Dendritic cell treated with granulocyte-macrophage colony-stimulating factor and Interleukin-4, amounts not matched to agents 40 ng/mL and 50 ng/mL, for 4 days (primary cell): Measurements from ENCODE around the gene DDC.

ENCODE experiments used
- H3K27ac Mint-ChIP-seq: one replicate; pipeline ENCODE4 v1.8.0; 2022; ENCODE audit warnings: mild to moderate bottlenecking, mixed read lengths
- H3K27me3 Mint-ChIP-seq: one replicate; pipeline ENCODE4 v1.8.0; 2022; ENCODE audit warnings: mild to moderate bottlenecking, mixed read lengths
- H3K36me3 Mint-ChIP-seq: one replicate; pipeline ENCODE4 v1.8.0; 2022; ENCODE audit warnings: low read depth, mixed read lengths
- H3K4me1 Mint-ChIP-seq: one replicate; pipeline ENCODE4 v1.8.0; 2022; ENCODE audit warnings: low read depth, mixed read lengths
- H3K4me3 Mint-ChIP-seq: one replicate; pipeline ENCODE4 v1.8.0; 2022; ENCODE audit warnings: mild to moderate bottlenecking, moderate library complexity, mixed read lengths
- H3K9me3 Mint-ChIP-seq: one replicate; pipeline ENCODE4 v1.8.0; 2022; ENCODE audit warnings: mixed read lengths
- intact Hi-C: fragments of 100-400 bp; cut with micrococcal nuclease; formaldehyde crosslinking; loops from one replicate; pipeline ENCODE4 v1.15.0; 2022

The DDC gene

DNA sequence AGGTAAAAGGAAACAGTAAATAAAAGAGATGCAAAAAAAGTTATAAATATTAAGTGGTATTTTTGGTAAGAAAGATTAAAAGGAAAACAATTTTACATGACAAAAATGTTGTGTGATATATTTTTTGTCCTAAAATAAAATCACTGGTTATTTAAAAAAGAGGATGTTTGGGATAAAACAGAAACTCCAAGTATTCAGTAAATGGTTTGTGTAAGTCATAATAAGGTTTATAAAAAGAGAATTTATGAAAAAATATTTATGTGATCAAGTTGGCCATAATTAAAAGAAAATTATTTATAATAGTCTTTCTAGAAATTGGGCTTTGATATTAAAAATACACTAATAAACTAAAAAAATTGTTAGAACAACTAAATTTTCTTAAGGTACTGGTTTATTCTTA, 76.8 kb downstream of the DDC start:
- H3K36me3 Mint-ChIP-seq, result no peaks in the 10 kb centered on the region
- H3K4me3 Mint-ChIP-seq, result no peak overlapping the region
- H3K4me1 Mint-ChIP-seq, result no peaks in the 10 kb centered on the region
- H3K27me3 Mint-ChIP-seq, result no peaks in the 10 kb centered on the region
- intact Hi-C loops, result no loop called here
- H3K9me3 Mint-ChIP-seq, result no peaks in the 10 kb centered on the region
- H3K27ac Mint-ChIP-seq, result no peak overlapping the region

GRCh38 chr7:50486512-50486911, 78.7 kb downstream of the DDC start:
- H3K4me1 Mint-ChIP-seq, result no peaks in the 10 kb centered on the region
- H3K4me3 Mint-ChIP-seq, result no peak overlapping the region
- H3K27ac Mint-ChIP-seq, result no peak overlapping the region
- no peaks in the 10 kb centered on the region for H3K9me3 Mint-ChIP-seq
- intact Hi-C loops, result no loop called here
- no peaks in the 10 kb centered on the region for H3K36me3 Mint-ChIP-seq
- H3K27me3 Mint-ChIP-seq, result no peaks in the 10 kb centered on the region

- Mint-ChIP-seq H3K4me1 (no peaks in the 10 kb centered on the region), H3K27ac (no peak overlapping the region), H3K4me3 (no peak overlapping the region), H3K27me3 (no peaks in the 10 kb centered on the region), H3K9me3 (no peaks in the 10 kb centered on the region), H3K36me3 (no peaks in the 10 kb centered on the region)
- intact Hi-C loops, result no loop called here
Observed at GRCh38 chr7:50481867-50482266, 83.3 kb downstream of the DDC start.

DNA sequence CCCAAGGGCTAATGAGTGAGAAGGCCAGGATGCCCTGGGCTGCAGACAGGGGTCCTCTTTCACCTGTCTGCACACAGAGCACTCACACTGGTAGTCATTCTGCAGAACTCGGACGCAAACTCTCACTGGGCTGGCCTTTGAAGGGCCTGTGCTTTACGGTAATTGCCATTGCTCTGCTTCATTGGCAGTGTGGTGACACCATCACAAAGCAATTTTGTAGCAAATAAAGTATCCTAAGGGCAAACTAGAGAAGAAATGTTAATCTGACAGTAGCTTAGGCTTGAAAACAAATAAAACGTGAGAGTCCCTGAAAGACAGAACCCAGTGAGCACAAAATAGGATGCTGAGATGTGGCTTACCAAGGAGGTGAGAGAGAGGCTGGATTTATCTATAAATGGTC, 84.4 kb downstream of the DDC start:
- Mint-ChIP-seq H3K27ac (no peak overlapping the region), H3K27me3 (no peaks in the 10 kb centered on the region), H3K9me3 (no peaks in the 10 kb centered on the region), H3K4me1 (no peaks in the 10 kb centered on the region), H3K4me3 (no peak overlapping the region), H3K36me3 (no peaks in the 10 kb centered on the region)
- intact Hi-C loops, result no loop called here

- H3K4me1 Mint-ChIP-seq, result no peaks in the 10 kb centered on the region
- intact Hi-C loops, result no loop called here
- H3K9me3 Mint-ChIP-seq, result no peaks in the 10 kb centered on the region
- no peak overlapping the region for H3K27ac Mint-ChIP-seq
- no peaks in the 10 kb centered on the region for H3K27me3 Mint-ChIP-seq
- H3K4me3 Mint-ChIP-seq, result no peak overlapping the region
- no peaks in the 10 kb centered on the region for H3K36me3 Mint-ChIP-seq
Observed at GRCh38 chr7:50479743-50480517, 85.3 kb downstream of the DDC start.

DNA sequence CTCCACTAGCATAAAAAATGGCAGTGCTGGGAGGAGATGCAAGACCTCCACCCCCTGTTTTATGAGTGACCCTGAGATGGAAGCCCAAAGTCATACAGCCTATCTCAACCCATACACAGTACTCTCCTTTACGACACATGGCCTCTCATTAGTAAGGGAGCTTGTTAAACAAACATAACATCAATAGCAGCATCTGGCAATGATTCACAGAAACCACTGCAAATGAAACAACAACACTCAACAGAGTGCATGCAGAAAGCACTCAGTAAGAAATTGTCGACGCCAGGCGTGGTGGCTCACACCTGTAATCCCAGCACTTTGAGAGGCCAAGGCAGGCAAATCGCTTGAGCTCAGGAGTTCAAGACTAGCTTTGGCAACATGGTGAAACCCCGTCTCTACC, 87.6 kb downstream of the DDC start:
- Mint-ChIP-seq H3K36me3 (no peaks in the 10 kb centered on the region), H3K4me1 (no peaks in the 10 kb centered on the region), H3K4me3 (no peak overlapping the region), H3K27me3 (no peaks in the 10 kb centered on the region), H3K27ac (no peak overlapping the region), H3K9me3 (no peaks in the 10 kb centered on the region)
- intact Hi-C loops, result no loop called here

GRCh38 chr7:50476953-50477625, 88.1 kb downstream of the DDC start:
- H3K27me3 Mint-ChIP-seq, result no peaks in the 10 kb centered on the region
- no peak overlapping the region for H3K4me3 Mint-ChIP-seq
- no peaks in the 10 kb centered on the region for H3K9me3 Mint-ChIP-seq
- no peak overlapping the region for H3K27ac Mint-ChIP-seq
- H3K4me1 Mint-ChIP-seq, result no peaks in the 10 kb centered on the region
- intact Hi-C loops, result no loop called here
- H3K36me3 Mint-ChIP-seq, result no peaks in the 10 kb centered on the region

- Mint-ChIP-seq H3K27me3 (no peaks in the 10 kb centered on the region), H3K4me1 (no peaks in the 10 kb centered on the region), H3K36me3 (no peaks in the 10 kb centered on the region), H3K27ac (no peak overlapping the region), H3K4me3 (no peak overlapping the region), H3K9me3 (no peaks in the 10 kb centered on the region)
- intact Hi-C loops, result no loop called here
Observed at GRCh38 chr7:50475340-50475739, 89.9 kb downstream of the DDC start.

GRCh38 chr7:50474382-50475160, 90.6 kb downstream of the DDC start:
- H3K9me3 Mint-ChIP-seq, result no peaks in the 10 kb centered on the region
- H3K4me3 Mint-ChIP-seq, result no peak overlapping the region
- intact Hi-C loops, result no loop called here
- H3K27ac Mint-ChIP-seq, result no peak overlapping the region
- H3K27me3 Mint-ChIP-seq, result no peaks in the 10 kb centered on the region
- H3K4me1 Mint-ChIP-seq, result no peaks in the 10 kb centered on the region
- no peaks in the 10 kb centered on the region for H3K36me3 Mint-ChIP-seq

GRCh38 chr7:50473531-50473930, 91.7 kb downstream of the DDC start:
- Mint-ChIP-seq H3K4me3 (no peak overlapping the region), H3K27ac (no peak overlapping the region), H3K9me3 (no peaks in the 10 kb centered on the region), H3K36me3 (no peaks in the 10 kb centered on the region), H3K4me1 (no peaks in the 10 kb centered on the region), H3K27me3 (no peaks in the 10 kb centered on the region)
- intact Hi-C loops, result no loop called here

- H3K27me3 Mint-ChIP-seq, result peaks cover 7% of the 10 kb centered on the region
- intact Hi-C loops, result no loop called here
Observed at GRCh38 chr7:50472427-50472826, 92.8 kb downstream of the DDC start.

DNA sequence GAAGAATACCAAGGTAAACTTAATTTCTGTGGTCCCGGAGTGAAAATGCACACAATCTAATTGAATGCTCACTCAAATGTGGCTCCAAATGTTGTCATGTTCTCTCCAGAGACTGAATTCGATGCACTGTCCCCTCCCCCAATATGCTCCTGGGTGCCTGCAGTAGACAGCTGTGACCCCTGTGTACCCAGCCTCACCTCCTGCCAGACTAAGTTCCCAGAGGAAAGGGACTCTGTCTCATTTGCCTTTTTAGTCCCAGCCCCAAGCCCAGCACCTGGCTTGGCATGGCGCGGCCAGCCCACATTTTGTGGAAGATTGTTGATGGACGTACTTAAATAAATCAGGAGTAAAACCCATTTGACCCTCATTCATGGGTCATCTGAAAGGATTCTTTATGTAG, 93.2 kb downstream of the DDC start:
- Mint-ChIP-seq H3K4me1 (no peaks in the 10 kb centered on the region), H3K27ac (no peak overlapping the region), H3K4me3 (no peak overlapping the region), H3K36me3 (no peaks in the 10 kb centered on the region), H3K27me3 (peaks cover 8% of the 10 kb centered on the region), H3K9me3 (no peaks in the 10 kb centered on the region)
- intact Hi-C loops, result no loop called here

More at GRCh38 chr7:50472427-50472826, 92.8 kb downstream of the DDC start:
- Mint-ChIP-seq H3K4me3 (no peak overlapping the region), H3K4me1 (no peaks in the 10 kb centered on the region), H3K9me3 (no peaks in the 10 kb centered on the region), H3K27ac (no peak overlapping the region), H3K36me3 (no peaks in the 10 kb centered on the region)

DNA sequence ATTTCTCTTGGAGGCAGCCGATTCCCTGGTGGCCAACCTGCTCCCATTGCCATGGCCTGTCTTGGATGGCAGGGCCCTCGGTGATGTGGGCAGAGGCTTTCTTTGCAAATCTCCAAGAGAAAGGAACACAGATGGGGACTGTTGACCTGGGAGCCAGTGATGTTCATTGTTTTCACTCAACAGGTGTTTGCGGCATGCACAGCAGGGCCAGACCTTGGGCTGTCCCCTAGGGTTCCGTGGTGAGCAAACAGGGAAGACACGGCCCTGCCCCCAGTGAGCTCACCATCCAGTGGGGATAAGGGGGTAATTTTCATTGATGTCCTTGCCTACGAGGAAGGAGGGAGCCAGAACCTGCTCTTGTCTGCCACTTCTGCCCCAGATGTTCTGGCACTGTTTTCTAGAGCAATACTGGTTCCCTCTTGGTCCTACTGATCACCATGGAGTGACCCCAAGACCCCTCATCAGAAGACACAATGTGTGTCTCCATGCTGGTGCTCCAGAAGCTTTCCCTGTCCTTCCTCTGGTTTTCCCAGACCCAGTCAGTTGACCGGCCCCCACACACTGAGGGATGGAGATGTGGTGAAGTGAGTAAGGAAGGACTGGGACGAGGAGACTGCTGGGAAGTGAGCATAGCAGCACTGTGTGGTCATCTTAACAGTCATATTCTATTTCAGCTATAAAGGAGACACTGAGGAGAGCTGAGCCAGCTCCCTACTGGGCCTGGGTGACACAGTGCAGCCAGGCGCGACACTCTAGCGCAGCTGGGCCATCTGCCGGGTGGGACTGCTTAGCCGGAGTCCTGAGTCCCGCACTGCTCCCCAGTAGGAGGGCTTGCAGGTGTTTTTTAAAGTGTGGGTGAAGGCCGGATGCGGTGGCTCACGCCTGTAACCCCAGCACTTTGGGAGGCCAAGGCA, 94.7 kb downstream of the DDC start:
- no peak overlapping the region for H3K27ac Mint-ChIP-seq
- H3K27me3 Mint-ChIP-seq, result peaks cover 15% of the 10 kb centered on the region
- no peak overlapping the region for H3K4me3 Mint-ChIP-seq
- intact Hi-C loops, result no loop called here
- no peaks in the 10 kb centered on the region for H3K36me3 Mint-ChIP-seq
- no peaks in the 10 kb centered on the region for H3K9me3 Mint-ChIP-seq
- H3K4me1 Mint-ChIP-seq, result no peaks in the 10 kb centered on the region
